HCT116 (cell line): ENCODE measurements around the gene RPS28. TPM values are rescaled to one million over a fixed set of nuclear protein-coding genes. Genes with fewer than 3 reads are reported as not detected.

Source experiments
- ATAC-seq: fragments of 200-7000 bp; cut with Tn5 transposase; 2 replicates; pipeline ENCODE4 v1.9.1; 2020; ENCODE audit warnings: mild to moderate bottlenecking, moderate library complexity
- BruUV-seq: library from RNA; stranded (reverse); fragments of 400-500 nt; replicated peaks from 2 replicates; lab custom pipeline; 2021; lab: Mats Ljungman, UMichigan
- CTCF ChIA-PET: fragments of 300-600 bp; sonication (Branson Sonifier 250); formaldehyde crosslinking; loops from one replicate; lab custom pipeline; 2021; ENCODE audit warnings: antibody characterized with exemption; lab: Charles Lee
- POLR2A ChIA-PET: fragments of 300-600, 350-600 bp; sonication (Branson Sonifier 250); formaldehyde crosslinking; loops from one replicate; lab custom pipeline; 2021; ENCODE audit warnings: antibody characterized with exemption; lab: Charles Lee
- RAD21 ChIA-PET, 2 experiments: fragments of 300-600 bp; sonication (Branson Sonifier 250); formaldehyde crosslinking; loops; one replicate each; lab custom pipeline; 2023; ENCODE audit warnings: low total read pairs in 2 of 2; ENCODE audit not compliant: uncharacterized antibody in 2 of 2, unreplicated experiment in 2 of 2, low non-redundant PET in 1 of 2; lab: Charles Lee
- DNase-seq: peaks from one replicate; pipeline ENCODE4 v3.0.0-alpha.2; 2010; ENCODE audit warnings: low read depth, low spot score
- H2AFZ ChIP-seq: fragments of 200-600 bp; shearing (Covaris generic), sonication (generic); 2 replicates; pipeline ENCODE4 v1.6.1; 2017; ENCODE audit warnings: low read depth, mixed run types, mixed read lengths, antibody characterized with exemption, low read length; ENCODE audit not compliant: poor library complexity, severe bottlenecking
- H3K27ac ChIP-seq: 2 replicates; pipeline ENCODE4 v1.5.1; 2012; ENCODE audit warnings: low read depth, low read length
- H3K27me3 ChIP-seq: fragments of 200-600 bp; sonication (generic); 2 replicates; pipeline ENCODE4 v1.6.1; 2016; ENCODE audit warnings: mixed run types, low read length, mixed read lengths; ENCODE audit not compliant: insufficient read depth
- H3K36me3 ChIP-seq, 2 experiments: fragments of 200-500 bp in 1 of 2; fragments of 200-600 bp in 1 of 2; sonication (Bioruptor generic) in 1 of 2; sonication (generic) in 1 of 2; 2 replicates each; pipeline versions ENCODE4 v1.5.1 to v1.6.1; 2014 to 2016; ENCODE audit warnings: low read length in 2 of 2, inconsistent platforms in 1 of 2, mixed read lengths in 1 of 2, mixed run types in 1 of 2; ENCODE audit not compliant: insufficient read depth in 2 of 2, control insufficient read depth in 1 of 2
- H3K4me1 ChIP-seq, 2 experiments: fragments of 200-600 bp in 1 of 2; sonication (generic) in 1 of 2; 2 replicates each; pipeline versions ENCODE4 v1.5.1 to v1.6.1; 2012 to 2017; ENCODE audit warnings: low read length in 2 of 2, inconsistent platforms in 1 of 2, mild to moderate bottlenecking in 1 of 2, mixed read lengths in 1 of 2, mixed run types in 1 of 2, moderate library complexity in 1 of 2; ENCODE audit not compliant: insufficient read depth in 2 of 2, control insufficient read depth in 1 of 2
- H3K4me2 ChIP-seq: fragments of 200-600 bp; sonication (generic); 2 replicates; pipeline ENCODE4 v1.6.1; 2017; ENCODE audit warnings: mixed run types, low read length, mixed read lengths
- H3K4me3 ChIP-seq, 2 experiments: fragments of 200-600 bp in 1 of 2; sonication (generic) in 1 of 2; replicated peaks in 1 of 2; 2 replicates each; pipeline ENCODE4 v1.5.1; 2011 to 2016; ENCODE audit warnings: low read length in 2 of 2, control low read depth in 1 of 2, low read depth in 1 of 2, mild to moderate bottlenecking in 1 of 2, mixed read lengths in 1 of 2, mixed run types in 1 of 2
- H3K79me2 ChIP-seq: fragments of 200-600 bp; sonication (generic); 2 replicates; pipeline ENCODE4 v1.6.1; 2017; ENCODE audit warnings: mild to moderate bottlenecking, mixed run types, low read length, moderate library complexity, mixed read lengths; ENCODE audit not compliant: insufficient read depth
- H3K9ac ChIP-seq: fragments of 200-600 bp; sonication (generic); 2 replicates; pipeline ENCODE4 v1.6.1; 2016; ENCODE audit warnings: low read length, mixed read lengths
- H3K9me2 ChIP-seq: fragments of 200-600 bp; sonication (generic), shearing (Covaris generic); 2 replicates; pipeline ENCODE4 v1.6.1; 2017; ENCODE audit warnings: mixed run types, mild to moderate bottlenecking, moderate library complexity; ENCODE audit not compliant: insufficient read depth
- H3K9me3 ChIP-seq, 2 experiments: fragments of 200-500 bp in 1 of 2; fragments of 200-600 bp in 1 of 2; sonication (Bioruptor generic) in 1 of 2; sonication (generic) in 1 of 2; 2 replicates each; pipeline ENCODE4 v1.6.1; 2014 to 2017; ENCODE audit warnings: low read length in 2 of 2, mixed read lengths in 2 of 2, inconsistent platforms in 1 of 2, low read depth in 1 of 2, mild to moderate bottlenecking in 1 of 2, mixed run types in 1 of 2, moderate library complexity in 1 of 2; ENCODE audit not compliant: control insufficient read depth in 1 of 2, insufficient read depth in 1 of 2
- H4K20me1 ChIP-seq: fragments of 200-600 bp; sonication (generic), shearing (Covaris generic); 2 replicates; pipeline ENCODE4 v1.6.1; 2017; ENCODE audit warnings: mixed run types, mild to moderate bottlenecking, moderate library complexity; ENCODE audit not compliant: insufficient read depth
- CBX3 ChIP-seq: IDR thresholded peaks from 2 replicates; pipeline ENCODE4 v1.6.1; 2012; ENCODE audit warnings: low read depth
- CTCF ChIP-seq, 3 experiments: fragments of 200-600 bp in 1 of 3; sonication (generic) in 1 of 3; IDR thresholded peaks in 2 of 3; conservative IDR thresholded peaks in 1 of 3; 2 replicates each; pipeline ENCODE4 v1.5.1; 2012 to 2017; ENCODE audit warnings: low read depth in 2 of 3, low read length in 2 of 3, antibody characterized with exemption in 1 of 3, borderline replicate concordance in 1 of 3, control low read depth in 1 of 3, mild to moderate bottlenecking in 1 of 3, mixed read lengths in 1 of 3, mixed run types in 1 of 3, moderate library complexity in 1 of 3; ENCODE audit not compliant: insufficient read depth in 1 of 3
- EZH2 ChIP-seq: fragments of 200-600 bp; sonication (generic); IDR thresholded peaks from 2 replicates; pipeline ENCODE4 v1.6.1; 2017; ENCODE audit warnings: antibody characterized with exemption, mixed run types
- FOSL1 ChIP-seq: IDR thresholded peaks from 2 replicates; pipeline ENCODE4 v1.6.1; 2012; ENCODE audit warnings: low read depth
- POLR2A ChIP-seq: IDR thresholded peaks from 2 replicates; pipeline ENCODE4 v1.7.0; 2011; ENCODE audit warnings: borderline replicate concordance; ENCODE audit not compliant: insufficient read depth, insufficient read length; ENCODE audit errors: extremely low read depth
- POLR2AphosphoS5 ChIP-seq: IDR thresholded peaks from 2 replicates; pipeline ENCODE4 v1.6.1; 2011; ENCODE audit warnings: mild to moderate bottlenecking, low read depth, low read length, moderate library complexity
- REST ChIP-seq: IDR thresholded peaks from 2 replicates; pipeline ENCODE4 v1.6.1; 2012; ENCODE audit warnings: low read depth
- SP1 ChIP-seq: IDR thresholded peaks from 2 replicates; pipeline ENCODE4 v1.6.1; 2012; ENCODE audit warnings: low read depth
- ZBTB33 ChIP-seq: IDR thresholded peaks from 2 replicates; pipeline ENCODE4 v1.6.1; 2011; ENCODE audit warnings: mild to moderate bottlenecking, low read length, moderate library complexity; ENCODE audit not compliant: insufficient replicate concordance; ENCODE audit errors: extremely low read depth
- ZFX ChIP-seq: fragments of 450-650 bp; IDR thresholded peaks from 2 replicates; pipeline ENCODE4 v1.6.1; 2017
- intact Hi-C: fragments of 100-400 bp; cut with micrococcal nuclease; formaldehyde crosslinking; loops from 2 replicates; pipeline ENCODE4 v1.10.0; 2022
- total RNA-seq: library from RNA; stranded (reverse); gene quantifications from one replicate; pipeline ENCODE4 v1.2.1, GENCODE V29; 2021; ENCODE audit not compliant: unreplicated experiment

RPS28 gene
- total RNA-seq, 1 experiment from 2014 or later, result 2,379 TPM

DNA sequence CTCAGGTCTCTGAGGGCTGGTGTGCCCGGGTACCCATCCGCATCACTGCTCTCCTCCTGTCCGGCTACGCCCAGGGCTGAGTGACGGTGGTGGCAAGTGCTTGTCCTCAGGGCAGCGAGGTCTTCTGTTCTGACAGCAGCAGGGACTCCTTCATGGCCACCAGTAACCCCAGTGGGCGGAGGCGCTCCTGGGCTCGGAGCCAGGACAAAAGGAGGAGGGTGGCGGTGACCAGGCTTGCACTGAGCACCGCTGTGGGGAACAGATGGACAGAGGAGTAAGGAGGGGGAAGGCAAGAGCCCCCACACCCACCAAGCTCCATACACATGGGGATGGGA lies 19.0 kb upstream of the RPS28 start:
- ATAC-seq (no peak), DNase-seq (no peak)
- TF ChIP-seq CTCF (IDR thresholded peaks at IDR 0.05 in 2 of 3, conservative IDR thresholded peaks at IDR 0.05 in 1 of 3; ENCODE audit: borderline replicate concordance in 1 of 3, insufficient read depth in 1 of 3, low read depth in 2 of 3, low read length in 2 of 3) (no peak), FOSL1 (no peak), SP1 (no peak), ZBTB33 (no peak), EZH2 (no peak), POLR2A (no peak), POLR2AphosphoS5 (no peak), ZFX (no peak), CBX3 (no peak), REST (no peak)
- Histone ChIP-seq H3K79me2 (peaks cover 27% of the 10 kb centered on the region), H3K9ac (no peak overlapping the region), H4K20me1 (no peaks in the 10 kb centered on the region), H3K27ac (no peak overlapping the region), H3K9me2 (no peaks in the 10 kb centered on the region), H3K4me1 (peaks cover 24 to 47% of the 10 kb centered on the region in 2 experiments), H3K9me3 (no peaks in the 10 kb centered on the region), H2AFZ (no peak overlapping the region), H3K4me2 (no peak overlapping the region), H3K36me3 (peaks cover 3 to 5% of the 10 kb centered on the region in 2 experiments; a peak in 1 of 4 replicates), H3K4me3 (no peak overlapping the region), H3K27me3 (no peaks in the 10 kb centered on the region)
- intact Hi-C loops, result no loop called here
- ChIA-PET RAD21 (no interaction called here), POLR2A (no interaction called here), CTCF (no interaction called here)
- no TSS peak for BruUV-seq
